ENCODE data around the gene UNC50.

The UNC50 gene

GRCh38 chr2:98649135-98649991 is 41.0 kb downstream of the UNC50 start:
- Histone ChIP-seq H3K9me3 (replicated peaks; ENCODE audit: insufficient read depth, low read length) (no peaks in the 10 kb centered on the region), H2AFZ (ENCODE audit: low read length) (no peak overlapping the region), H3K36me3 (replicated peaks; ENCODE audit: insufficient read depth, low read length) (no peaks in the 10 kb centered on the region), H3K4me3 (ENCODE audit: low read length) (no peak overlapping the region), H3K27ac (ENCODE audit: low read length) (no peak overlapping the region), H3K4me1 (ENCODE audit: low read length) (no peaks in the 10 kb centered on the region), H3K4me2 (ENCODE audit: low read depth, low read length) (no peak overlapping the region), H3F3A (ENCODE audit: insufficient read depth, low read length) (no peaks in the 10 kb centered on the region), H3K9me2 (replicated peaks; ENCODE audit: insufficient read depth, low read length) (no peaks in the 10 kb centered on the region), H3K79me2 (ENCODE audit: low read length) (no peaks in the 10 kb centered on the region), H3K27me3 (replicated peaks; ENCODE audit: insufficient read depth, low read length) (no peaks in the 10 kb centered on the region), H3K9ac (ENCODE audit: low read length) (no peak overlapping the region), H4K20me1 (ENCODE audit: insufficient read depth, low read length) (no peaks in the 10 kb centered on the region)
- peak; percentile 99 for TF ChIP-seq CTCF (IDR thresholded peaks at IDR 0.05; ENCODE audit: low read length)
- no peak for TF ChIP-seq EZH2 (optimal IDR thresholded peaks at IDR 0.05; ENCODE audit: low read depth, low read length)
- peak; percentile 83 for DNase-seq

- Histone ChIP-seq H3K27me3 (replicated peaks; ENCODE audit: insufficient read depth, low read length) (no peaks in the 10 kb centered on the region), H3K9ac (ENCODE audit: low read length) (no peak overlapping the region), H3K4me2 (ENCODE audit: low read depth, low read length) (no peak overlapping the region), H4K20me1 (ENCODE audit: insufficient read depth, low read length) (no peaks in the 10 kb centered on the region), H3F3A (ENCODE audit: insufficient read depth, low read length) (no peaks in the 10 kb centered on the region), H3K36me3 (replicated peaks; ENCODE audit: insufficient read depth, low read length) (no peaks in the 10 kb centered on the region), H3K79me2 (ENCODE audit: low read length) (no peaks in the 10 kb centered on the region), H3K9me3 (replicated peaks; ENCODE audit: insufficient read depth, low read length) (no peaks in the 10 kb centered on the region), H3K9me2 (replicated peaks; ENCODE audit: insufficient read depth, low read length) (no peaks in the 10 kb centered on the region), H3K4me1 (ENCODE audit: low read length) (no peaks in the 10 kb centered on the region), H3K4me3 (ENCODE audit: low read length) (no peak overlapping the region), H3K27ac (ENCODE audit: low read length) (no peak overlapping the region), H2AFZ (ENCODE audit: low read length) (no peak overlapping the region)
- DNase-seq: no peak
- TF ChIP-seq EZH2 (optimal IDR thresholded peaks at IDR 0.05; ENCODE audit: low read depth, low read length) (no peak), CTCF (IDR thresholded peaks at IDR 0.05; ENCODE audit: low read length) (no peak), EZH2phosphoT487 (IDR thresholded peaks at IDR 0.05; ENCODE audit: low read length) (no peak)
These were observed 41.6 kb downstream of the UNC50 start for GRCh38 chr2:98649992-98650375.

GRCh38 chr2:98650998-98651397 is 42.6 kb downstream of the UNC50 start:
- Histone ChIP-seq H4K20me1 (ENCODE audit: insufficient read depth, low read length) (no peaks in the 10 kb centered on the region), H3F3A (ENCODE audit: insufficient read depth, low read length) (no peaks in the 10 kb centered on the region), H3K36me3 (replicated peaks; ENCODE audit: insufficient read depth, low read length) (no peaks in the 10 kb centered on the region), H3K9me3 (replicated peaks; ENCODE audit: insufficient read depth, low read length) (no peaks in the 10 kb centered on the region), H3K27ac (ENCODE audit: low read length) (no peak overlapping the region), H3K27me3 (replicated peaks; ENCODE audit: insufficient read depth, low read length) (no peaks in the 10 kb centered on the region), H3K4me1 (ENCODE audit: low read length) (no peaks in the 10 kb centered on the region), H3K79me2 (ENCODE audit: low read length) (no peaks in the 10 kb centered on the region), H3K4me2 (ENCODE audit: low read depth, low read length) (no peak overlapping the region), H3K4me3 (ENCODE audit: low read length) (no peak overlapping the region), H2AFZ (ENCODE audit: low read length) (no peak overlapping the region), H3K9ac (ENCODE audit: low read length) (no peak overlapping the region), H3K9me2 (replicated peaks; ENCODE audit: insufficient read depth, low read length) (no peaks in the 10 kb centered on the region)
- no peak for DNase-seq
- TF ChIP-seq CTCF (IDR thresholded peaks at IDR 0.05; ENCODE audit: low read length) (no peak), EZH2phosphoT487 (IDR thresholded peaks at IDR 0.05; ENCODE audit: low read length) (no peak), EZH2 (optimal IDR thresholded peaks at IDR 0.05; ENCODE audit: low read depth, low read length) (no peak)
